GM21367 (cell line): ENCODE data around the gene ALKBH7.

Experiments
- ATAC-seq: cut with Tn5 transposase; IDR thresholded peaks from one replicate; pipeline ENCODE4 v1.9.1; 2021; ENCODE audit not compliant: unreplicated experiment

ALKBH7 gene

GRCh38 chr19:6424195-6424938, 51.8 kb downstream of the ALKBH7 start, which contains the start of gene KHSRP:
KHSRP (minus strand) TSS chr19:6424811; CDS start chr19:6424701, 110 bp downstream.
- ATAC-seq = no peak
